Measurements from ENCODE around the gene STUB1. TPM values are rescaled to one million over a fixed set of nuclear protein-coding genes. Genes with fewer than 3 reads are reported as not detected.
"Not testable (repeated sequence)": the region's sequence is repeated elsewhere in the genome, so short reads cannot be mapped to it uniquely, and the experiment has no call there.

The STUB1 gene
- polyA plus RNA-seq, 1 donor from 2014 or later: 137 TPM

- H3K27ac Mint-ChIP-seq: peak overlapping the region in 1 of 3 donors; percentile 39
- peaks cover 3 to 18% (median 7%) of the 10 kb centered on the region in 3 donors for H3K4me1 Mint-ChIP-seq
- H3K27me3 Mint-ChIP-seq: no peaks in the 10 kb centered on the region
- peak overlapping the region in 2 of 4 donors; percentile 45 to 76 for H3K4me3 Mint-ChIP-seq
- no peaks in the 10 kb centered on the region for H3K36me3 Mint-ChIP-seq
- no peaks in the 10 kb centered on the region for H3K9me3 Mint-ChIP-seq
Measured at GRCh38 chr16:685967-686366, 5.8 kb downstream of the STUB1 start.

DNA sequence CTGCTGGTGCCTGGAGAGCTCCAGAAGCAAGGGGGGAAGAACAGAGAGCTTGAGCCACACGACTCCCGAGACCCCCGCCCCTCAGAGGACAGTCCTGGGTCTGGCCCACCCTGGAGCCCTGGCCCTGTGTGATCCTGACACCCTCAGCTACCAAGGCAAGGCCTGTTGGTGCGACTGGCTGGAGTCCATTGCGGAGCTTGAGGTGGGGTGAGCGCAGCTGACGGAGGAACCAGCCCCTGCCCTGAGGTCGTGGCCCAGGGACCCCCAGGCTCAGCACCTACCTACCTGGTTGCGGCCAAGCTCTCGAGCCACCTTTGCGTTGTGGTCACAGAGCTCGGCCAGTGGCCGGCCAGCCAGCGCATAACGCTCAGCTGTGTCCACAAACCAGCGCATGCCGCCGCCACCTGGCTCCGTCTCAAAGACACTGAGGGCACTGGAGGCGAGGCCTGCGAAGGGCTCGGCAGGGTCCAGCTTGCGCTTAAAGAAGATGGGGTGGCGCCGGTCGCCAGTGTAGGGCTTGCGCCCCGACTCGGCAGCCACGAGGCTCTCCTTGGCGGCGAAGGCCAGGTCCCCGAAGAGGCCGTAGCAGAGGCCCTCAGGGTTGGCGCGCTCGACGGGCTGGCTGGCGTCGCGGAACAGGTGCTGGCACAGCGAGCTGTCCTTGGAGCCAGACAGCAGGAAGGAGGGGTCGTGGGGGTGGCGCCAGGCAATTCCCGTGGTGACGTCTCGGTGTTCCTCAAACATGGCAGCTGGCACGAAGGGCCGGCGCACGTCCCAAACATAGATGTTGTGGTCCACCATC lies 6.5 kb downstream of the STUB1 start:
- H3K4me3 Mint-ChIP-seq: no peak overlapping the region
- H3K4me1 Mint-ChIP-seq: peaks cover 2 to 18% (median 5%) of the 10 kb centered on the region in 3 donors
- no peaks in the 10 kb centered on the region for H3K27me3 Mint-ChIP-seq
- H3K9me3 Mint-ChIP-seq: no peaks in the 10 kb centered on the region
- H3K27ac Mint-ChIP-seq: peak overlapping the region in 1 of 3 donors; percentile 76
- no peaks in the 10 kb centered on the region for H3K36me3 Mint-ChIP-seq

DNA sequence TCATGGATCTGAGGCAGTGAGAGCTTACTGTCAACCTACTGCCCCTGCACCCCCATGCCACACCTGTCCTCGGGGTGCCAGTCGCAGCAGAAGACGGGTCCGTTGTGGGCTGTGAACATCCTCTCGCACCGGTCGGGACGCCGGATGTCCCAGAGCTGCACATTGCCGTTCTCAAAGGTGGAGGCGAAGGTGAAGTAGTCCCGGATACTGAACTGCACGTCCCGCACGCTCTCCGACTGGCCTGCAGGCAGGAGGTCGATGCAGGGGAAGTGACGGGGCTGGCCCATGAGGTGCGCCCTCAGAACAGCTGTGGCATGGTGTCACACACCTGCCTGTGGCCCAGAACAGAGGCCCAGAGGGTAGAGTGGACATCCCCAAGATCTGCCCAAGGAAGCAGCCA lies 7.3 kb downstream of the STUB1 start:
- Mint-ChIP-seq H3K27ac (peak overlapping the region in 1 of 3 donors; percentile 76), H3K4me3 (peak overlapping the region in 2 of 4 donors; percentile 17 to 69), H3K4me1 (peaks cover 2 to 13% (median 10%) of the 10 kb centered on the region in 3 donors), H3K36me3 (no peaks in the 10 kb centered on the region), H3K27me3 (no peaks in the 10 kb centered on the region), H3K9me3 (no peaks in the 10 kb centered on the region)

DNA sequence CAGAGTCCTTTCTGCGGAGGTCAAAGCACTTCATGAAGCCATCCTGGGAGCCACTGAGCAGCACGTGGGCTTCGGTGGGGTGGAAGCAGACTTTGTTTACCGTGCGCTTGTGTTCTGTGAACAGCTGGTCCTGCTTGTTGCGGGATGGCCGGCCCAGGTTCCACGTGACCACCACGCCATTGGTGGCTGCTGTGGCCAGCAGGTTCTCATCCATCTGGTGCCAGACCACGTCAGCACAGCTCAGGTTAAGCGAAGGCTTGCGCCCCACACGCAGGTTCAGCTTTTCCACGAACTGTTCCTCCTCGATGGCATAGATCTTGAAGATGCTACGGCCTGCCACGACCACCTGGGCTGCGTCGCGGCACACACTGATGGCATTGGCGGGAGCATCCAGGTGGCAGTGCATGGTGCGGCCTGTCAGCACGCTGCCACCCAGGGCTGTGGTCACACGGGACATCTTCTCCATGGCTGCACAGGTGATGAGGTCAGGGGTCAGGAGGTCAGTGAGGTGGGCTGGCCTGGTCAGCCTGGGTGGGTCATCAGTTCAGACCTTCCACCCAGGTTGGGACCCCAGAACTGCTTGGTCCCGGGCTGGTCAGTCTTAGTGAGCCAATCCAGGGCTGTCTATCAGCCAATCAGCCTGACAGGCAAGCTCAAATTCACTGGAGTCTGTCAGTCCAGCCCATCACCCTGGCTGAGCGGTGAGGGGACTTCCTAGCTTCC lies 9.1 kb downstream of the STUB1 start:
- Mint-ChIP-seq H3K27me3 (no peaks in the 10 kb centered on the region), H3K4me3 (peak overlapping the region; percentile 88 to 98 (median 94)), H3K4me1 (peaks cover 4 to 12% (median 10%) of the 10 kb centered on the region in 3 donors), H3K36me3 (no peaks in the 10 kb centered on the region), H3K9me3 (no peaks in the 10 kb centered on the region), H3K27ac (peak overlapping the region in 1 of 3 donors; percentile 92)

DNA sequence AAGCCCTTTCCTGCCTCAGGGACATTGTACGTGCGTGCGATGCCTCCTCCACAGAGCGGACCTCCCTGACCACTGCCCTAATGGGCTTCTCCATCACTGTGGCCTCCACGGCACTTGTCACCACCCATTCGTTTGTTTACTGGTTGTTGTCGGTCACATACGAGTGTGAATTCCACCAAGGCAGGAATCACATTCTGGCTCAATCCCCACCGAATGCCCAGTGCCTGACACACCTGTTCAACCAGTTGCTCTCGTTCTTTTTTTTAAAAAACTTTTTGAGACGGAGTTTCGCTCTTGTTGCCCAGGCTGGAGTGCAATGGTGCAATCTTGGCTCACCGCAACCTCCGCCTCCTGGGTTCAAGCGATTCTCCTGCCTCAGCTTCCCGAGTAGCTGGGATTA lies 11.0 kb downstream of the STUB1 start:
- peak overlapping the region in 3 of 4 donors; percentile 89 to 96 (median 92) for H3K4me3 Mint-ChIP-seq
- H3K27ac Mint-ChIP-seq: peak overlapping the region in 2 of 3 donors; percentile 92 to 94
- peaks cover 6 to 16% (median 10%) of the 10 kb centered on the region in 3 donors for H3K4me1 Mint-ChIP-seq
- not testable (repeated sequence) for H3K27me3 Mint-ChIP-seq, H3K9me3 Mint-ChIP-seq, H3K36me3 Mint-ChIP-seq

GRCh38 chr16:692356-693108 lies 12.3 kb downstream of the STUB1 start:
- Mint-ChIP-seq H3K27ac (peak overlapping the region in 1 of 3 donors; percentile 51), H3K9me3 (no peaks in the 10 kb centered on the region)

DNA sequence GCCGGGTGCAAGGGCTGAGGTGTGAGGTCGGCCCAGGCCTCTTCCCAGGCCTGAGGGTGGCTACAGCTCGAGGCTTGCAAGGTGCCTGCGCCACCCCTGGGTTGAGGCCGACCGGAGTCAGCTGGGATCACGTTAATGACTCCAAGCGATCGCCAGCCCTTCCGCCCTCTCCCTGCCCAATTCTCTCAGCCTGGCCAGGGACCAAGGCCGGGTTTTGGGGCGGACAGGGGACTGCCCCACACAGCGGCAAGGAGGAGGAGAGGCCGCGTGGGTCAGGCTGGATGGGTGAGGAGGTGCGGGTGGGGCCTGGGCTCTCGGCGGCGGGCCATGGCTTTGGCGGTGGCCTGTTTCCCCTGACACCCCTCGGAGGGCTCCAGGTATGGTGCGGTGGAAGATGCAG lies 13.2 kb downstream of the STUB1 start:
- Mint-ChIP-seq H3K4me3 (peak overlapping the region in 2 of 4 donors; percentile 65 to 92), H3K27me3 (peaks cover 6% of the 10 kb centered on the region), H3K4me1 (peaks cover 8 to 16% (median 10%) of the 10 kb centered on the region in 3 donors), H3K9me3 (no peaks in the 10 kb centered on the region), H3K36me3 (no peaks in the 10 kb centered on the region), H3K27ac (no peak overlapping the region)

More at GRCh38 chr16:692356-693108, 12.3 kb downstream of the STUB1 start:
- Mint-ChIP-seq H3K27me3 (peaks cover 6% of the 10 kb centered on the region), H3K4me3 (peak overlapping the region; percentile 30 to 92 (median 76)), H3K36me3 (no peaks in the 10 kb centered on the region), H3K4me1 (peaks cover 8 to 16% (median 10%) of the 10 kb centered on the region in 3 donors)

DNA sequence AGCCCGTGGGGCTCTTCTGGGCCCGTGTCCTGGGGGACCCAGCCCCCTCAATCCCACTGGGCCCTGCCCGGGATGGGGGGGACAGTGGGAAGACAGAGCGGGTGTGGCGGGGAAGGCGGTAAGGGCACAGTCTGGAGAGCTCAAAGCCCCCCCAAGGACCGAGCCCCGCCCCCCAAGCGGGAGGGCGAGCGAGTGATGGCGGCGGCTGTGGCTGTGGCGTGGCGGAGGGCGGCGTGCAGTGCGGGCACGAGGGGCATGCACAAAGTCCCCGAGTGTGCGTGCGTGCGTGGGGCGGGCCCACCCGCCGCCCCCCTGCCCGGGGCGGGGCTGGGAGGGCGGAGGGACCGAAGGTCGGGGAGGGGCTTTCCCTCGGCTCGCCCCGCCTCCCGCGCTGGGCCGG lies 13.6 kb downstream of the STUB1 start:
- Mint-ChIP-seq H3K9me3 (no peaks in the 10 kb centered on the region), H3K4me1 (peaks cover 8 to 16% (median 10%) of the 10 kb centered on the region in 3 donors), H3K36me3 (no peaks in the 10 kb centered on the region), H3K27ac (no peak overlapping the region), H3K27me3 (peaks cover 6% of the 10 kb centered on the region), H3K4me3 (peak overlapping the region in 2 of 4 donors; percentile 25 to 65)

DNA sequence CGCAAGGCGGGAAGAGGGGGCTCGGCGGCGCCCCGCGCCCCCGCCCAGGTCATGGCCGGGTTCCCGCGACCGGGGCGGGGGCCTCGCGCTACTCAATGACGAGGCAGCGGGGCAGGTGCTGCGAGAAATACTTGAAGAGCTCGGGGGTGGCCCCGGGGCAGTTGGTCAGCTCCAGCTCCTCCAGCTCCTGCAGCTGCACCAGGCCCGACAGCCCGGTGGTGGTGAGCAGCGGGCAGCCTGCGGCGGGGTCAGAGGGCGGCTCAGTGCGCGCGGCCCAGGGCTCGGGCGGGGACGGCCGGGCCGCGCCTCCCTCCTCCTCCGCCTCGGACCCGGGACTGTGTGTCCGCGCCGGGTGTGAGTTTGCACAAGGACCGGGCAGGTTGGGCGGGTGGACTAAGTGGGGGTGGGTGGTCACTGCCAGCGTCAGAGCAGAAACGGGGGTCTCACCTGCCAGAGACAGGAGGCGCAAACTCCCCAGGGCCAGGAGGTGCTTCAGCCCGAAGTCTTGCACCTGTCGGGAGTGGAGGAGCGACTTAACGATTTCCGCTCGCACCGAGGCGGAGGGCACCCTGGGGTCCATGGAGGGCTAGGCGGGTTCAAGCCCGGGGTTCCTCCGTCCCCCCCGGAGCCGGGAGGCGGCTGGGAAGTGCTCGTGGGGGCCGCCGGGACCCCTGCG lies 14.1 kb downstream of the STUB1 start:
- Mint-ChIP-seq H3K36me3 (no peaks in the 10 kb centered on the region), H3K4me1 (peaks cover 8 to 13% (median 10%) of the 10 kb centered on the region in 3 donors), H3K9me3 (no peaks in the 10 kb centered on the region), H3K27ac (peak overlapping the region in 1 of 3 donors; percentile 71), H3K27me3 (peaks cover 9% of the 10 kb centered on the region), H3K4me3 (peak overlapping the region; percentile 50 to 89 (median 76))

- H3K4me3 Mint-ChIP-seq: peak overlapping the region in 2 of 4 donors; percentile 17 to 76
- H3K27ac Mint-ChIP-seq: peak overlapping the region in 1 of 3 donors; percentile 71
- H3K27me3 Mint-ChIP-seq: peaks cover 9% of the 10 kb centered on the region
- H3K9me3 Mint-ChIP-seq: no peaks in the 10 kb centered on the region
- H3K36me3 Mint-ChIP-seq: no peaks in the 10 kb centered on the region
- peaks cover 8 to 12% (median 10%) of the 10 kb centered on the region in 3 donors for H3K4me1 Mint-ChIP-seq
Measured at GRCh38 chr16:694863-695354, 14.7 kb downstream of the STUB1 start.

- H3K36me3 Mint-ChIP-seq: no peaks in the 10 kb centered on the region
- H3K27ac Mint-ChIP-seq: peak overlapping the region in 2 of 3 donors; percentile 72 to 76
- H3K4me1 Mint-ChIP-seq: peaks cover 5 to 12% (median 6%) of the 10 kb centered on the region in 3 donors
- peak overlapping the region; percentile 76 to 80 (median 78) for H3K4me3 Mint-ChIP-seq
- H3K27me3 Mint-ChIP-seq: peaks cover 9% of the 10 kb centered on the region
- H3K9me3 Mint-ChIP-seq: no peaks in the 10 kb centered on the region
Measured at GRCh38 chr16:695355-696089, 15.3 kb downstream of the STUB1 start.

- H3K36me3 Mint-ChIP-seq: peaks cover 2% of the 10 kb centered on the region
- H3K27ac Mint-ChIP-seq: no peak overlapping the region
- no peaks in the 10 kb centered on the region for H3K9me3 Mint-ChIP-seq
- peaks cover 22% of the 10 kb centered on the region for H3K27me3 Mint-ChIP-seq
- H3K4me3 Mint-ChIP-seq: peak overlapping the region in 1 of 4 donors; percentile 65
- H3K4me1 Mint-ChIP-seq: peaks cover 0 to 7% (median 4%) of the 10 kb centered on the region in 3 donors
Measured at GRCh38 chr16:698911-699671, 18.9 kb downstream of the STUB1 start.

Measured in IgD-negative memory B cell (primary cell).